Measurements from ENCODE around the gene IL17RE. TPM values are rescaled to one million over a fixed set of nuclear protein-coding genes. Genes with fewer than 3 reads are reported as not detected.

Gene IL17RE
- total and polyA plus RNA-seq, 9 of the 15 experiments (the other 6 are each of a cell fraction or from before 2014, with no cell fraction given): 0.32 to 1.9 (median 0.51) TPM; not detected in 4

- TF ChIP-seq ZNF224 (CRISPR knock-in tag; IDR thresholded peaks at IDR 0.05) (no peak), RBM39 (optimal IDR thresholded peaks at IDR 0.05; ENCODE audit: low read depth, low read length) (no peak), HMGXB4 (CRISPR knock-in tag; IDR thresholded peaks at IDR 0.05) (no peak), ZNF764 (CRISPR knock-in tag; IDR thresholded peaks at IDR 0.05; ENCODE audit: low read depth) (no peak), ZNF507 (tag; conservative IDR thresholded peaks at IDR 0.05) (no peak), SRSF1 (IDR thresholded peaks at IDR 0.05; ENCODE audit: low read depth, low read length) (no peak), GTF2E2 (tag; IDR thresholded peaks at IDR 0.05) (no peak), PTBP1 (IDR thresholded peaks at IDR 0.05; ENCODE audit: low read depth, low read length) (no peak)
- TF ChIP-seq, protein P1, sequence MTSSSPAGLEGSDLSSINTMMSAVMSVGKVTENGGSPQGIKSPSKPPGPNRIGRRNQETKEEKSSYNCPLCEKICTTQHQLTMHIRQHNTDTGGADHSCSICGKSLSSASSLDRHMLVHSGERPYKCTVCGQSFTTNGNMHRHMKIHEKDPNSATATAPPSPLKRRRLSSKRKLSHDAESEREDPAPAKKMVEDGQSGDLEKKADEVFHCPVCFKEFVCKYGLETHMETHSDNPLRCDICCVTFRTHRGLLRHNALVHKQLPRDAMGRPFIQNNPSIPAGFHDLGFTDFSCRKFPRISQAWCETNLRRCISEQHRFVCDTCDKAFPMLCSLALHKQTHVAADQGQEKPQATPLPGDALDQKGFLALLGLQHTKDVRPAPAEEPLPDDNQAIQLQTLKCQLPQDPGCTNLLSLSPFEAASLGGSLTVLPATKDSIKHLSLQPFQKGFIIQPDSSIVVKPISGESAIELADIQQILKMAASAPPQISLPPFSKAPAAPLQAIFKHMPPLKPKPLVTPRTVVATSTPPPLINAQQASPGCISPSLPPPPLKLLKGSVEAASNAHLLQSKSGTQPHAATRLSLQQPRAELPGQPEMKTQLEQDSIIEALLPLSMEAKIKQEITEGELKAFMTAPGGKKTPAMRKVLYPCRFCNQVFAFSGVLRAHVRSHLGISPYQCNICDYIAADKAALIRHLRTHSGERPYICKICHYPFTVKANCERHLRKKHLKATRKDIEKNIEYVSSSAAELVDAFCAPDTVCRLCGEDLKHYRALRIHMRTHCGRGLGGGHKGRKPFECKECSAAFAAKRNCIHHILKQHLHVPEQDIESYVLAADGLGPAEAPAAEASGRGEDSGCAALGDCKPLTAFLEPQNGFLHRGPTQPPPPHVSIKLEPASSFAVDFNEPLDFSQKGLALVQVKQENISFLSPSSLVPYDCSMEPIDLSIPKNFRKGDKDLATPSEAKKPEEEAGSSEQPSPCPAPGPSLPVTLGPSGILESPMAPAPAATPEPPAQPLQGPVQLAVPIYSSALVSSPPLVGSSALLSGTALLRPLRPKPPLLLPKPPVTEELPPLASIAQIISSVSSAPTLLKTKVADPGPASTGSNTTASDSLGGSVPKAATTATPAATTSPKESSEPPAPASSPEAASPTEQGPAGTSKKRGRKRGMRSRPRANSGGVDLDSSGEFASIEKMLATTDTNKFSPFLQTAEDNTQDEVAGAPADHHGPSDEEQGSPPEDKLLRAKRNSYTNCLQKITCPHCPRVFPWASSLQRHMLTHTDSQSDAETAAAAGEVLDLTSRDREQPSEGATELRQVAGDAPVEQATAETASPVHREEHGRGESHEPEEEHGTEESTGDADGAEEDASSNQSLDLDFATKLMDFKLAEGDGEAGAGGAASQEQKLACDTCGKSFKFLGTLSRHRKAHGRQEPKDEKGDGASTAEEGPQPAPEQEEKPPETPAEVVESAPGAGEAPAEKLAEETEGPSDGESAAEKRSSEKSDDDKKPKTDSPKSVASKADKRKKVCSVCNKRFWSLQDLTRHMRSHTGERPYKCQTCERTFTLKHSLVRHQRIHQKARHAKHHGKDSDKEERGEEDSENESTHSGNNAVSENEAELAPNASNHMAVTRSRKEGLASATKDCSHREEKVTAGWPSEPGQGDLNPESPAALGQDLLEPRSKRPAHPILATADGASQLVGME (CRISPR knock-in tag; IDR thresholded peaks at IDR 0.05): no peak
- TF ChIP-seq, protein P2, sequence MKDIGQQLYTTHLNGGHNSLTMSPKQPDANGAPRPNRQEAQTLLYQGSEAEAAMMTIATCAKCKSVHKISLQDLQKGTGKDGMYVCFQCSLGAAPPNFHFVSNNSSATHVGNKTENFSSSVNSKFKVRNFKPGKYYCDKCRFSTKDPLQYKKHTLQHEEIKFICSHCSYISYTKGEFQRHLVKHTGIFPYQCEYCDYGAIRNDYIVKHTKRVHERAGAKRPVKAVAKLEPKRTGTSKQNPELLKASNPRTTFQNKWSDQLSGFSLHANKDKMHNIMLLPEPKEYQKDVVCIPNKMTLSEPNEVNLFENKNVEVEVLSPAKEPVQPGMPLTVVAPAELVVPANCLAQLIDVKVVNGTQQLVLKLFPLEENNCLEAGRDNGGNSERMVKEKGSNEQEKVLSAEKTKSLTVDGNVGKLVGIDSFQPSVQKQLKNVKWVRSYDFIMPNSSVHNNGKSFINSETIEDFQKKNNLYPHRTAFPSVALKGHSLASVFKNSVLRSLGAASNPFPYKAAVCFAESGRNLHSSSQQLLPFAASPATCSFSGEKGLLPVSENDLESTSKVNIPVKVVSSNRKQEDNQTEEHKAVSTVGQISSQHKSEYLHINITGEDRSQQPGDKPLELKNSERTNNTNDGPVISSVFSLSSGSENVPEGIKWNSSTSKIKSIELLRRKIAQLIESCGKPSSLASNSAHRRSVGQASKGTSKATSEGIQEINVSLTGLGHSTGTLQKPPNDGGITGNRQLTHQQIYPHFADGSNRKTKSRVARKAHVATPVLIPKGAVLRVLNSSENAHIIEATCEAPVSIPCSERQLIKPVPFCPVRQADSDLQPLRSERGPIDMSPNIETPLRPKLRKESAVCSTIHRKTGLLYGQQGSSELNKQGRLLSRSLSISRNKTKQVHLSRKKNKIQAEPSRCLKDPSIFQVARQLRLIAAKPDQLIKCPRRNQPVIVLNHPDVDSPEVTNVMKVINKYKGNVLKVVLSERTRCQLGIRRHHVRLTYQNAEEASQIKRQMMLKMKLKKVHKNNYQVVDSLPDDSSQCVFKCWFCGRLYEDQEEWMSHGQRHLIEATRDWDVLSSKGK (CRISPR knock-in tag; IDR thresholded peaks at IDR 0.05): no peak
- TF ChIP-seq, protein P3, sequence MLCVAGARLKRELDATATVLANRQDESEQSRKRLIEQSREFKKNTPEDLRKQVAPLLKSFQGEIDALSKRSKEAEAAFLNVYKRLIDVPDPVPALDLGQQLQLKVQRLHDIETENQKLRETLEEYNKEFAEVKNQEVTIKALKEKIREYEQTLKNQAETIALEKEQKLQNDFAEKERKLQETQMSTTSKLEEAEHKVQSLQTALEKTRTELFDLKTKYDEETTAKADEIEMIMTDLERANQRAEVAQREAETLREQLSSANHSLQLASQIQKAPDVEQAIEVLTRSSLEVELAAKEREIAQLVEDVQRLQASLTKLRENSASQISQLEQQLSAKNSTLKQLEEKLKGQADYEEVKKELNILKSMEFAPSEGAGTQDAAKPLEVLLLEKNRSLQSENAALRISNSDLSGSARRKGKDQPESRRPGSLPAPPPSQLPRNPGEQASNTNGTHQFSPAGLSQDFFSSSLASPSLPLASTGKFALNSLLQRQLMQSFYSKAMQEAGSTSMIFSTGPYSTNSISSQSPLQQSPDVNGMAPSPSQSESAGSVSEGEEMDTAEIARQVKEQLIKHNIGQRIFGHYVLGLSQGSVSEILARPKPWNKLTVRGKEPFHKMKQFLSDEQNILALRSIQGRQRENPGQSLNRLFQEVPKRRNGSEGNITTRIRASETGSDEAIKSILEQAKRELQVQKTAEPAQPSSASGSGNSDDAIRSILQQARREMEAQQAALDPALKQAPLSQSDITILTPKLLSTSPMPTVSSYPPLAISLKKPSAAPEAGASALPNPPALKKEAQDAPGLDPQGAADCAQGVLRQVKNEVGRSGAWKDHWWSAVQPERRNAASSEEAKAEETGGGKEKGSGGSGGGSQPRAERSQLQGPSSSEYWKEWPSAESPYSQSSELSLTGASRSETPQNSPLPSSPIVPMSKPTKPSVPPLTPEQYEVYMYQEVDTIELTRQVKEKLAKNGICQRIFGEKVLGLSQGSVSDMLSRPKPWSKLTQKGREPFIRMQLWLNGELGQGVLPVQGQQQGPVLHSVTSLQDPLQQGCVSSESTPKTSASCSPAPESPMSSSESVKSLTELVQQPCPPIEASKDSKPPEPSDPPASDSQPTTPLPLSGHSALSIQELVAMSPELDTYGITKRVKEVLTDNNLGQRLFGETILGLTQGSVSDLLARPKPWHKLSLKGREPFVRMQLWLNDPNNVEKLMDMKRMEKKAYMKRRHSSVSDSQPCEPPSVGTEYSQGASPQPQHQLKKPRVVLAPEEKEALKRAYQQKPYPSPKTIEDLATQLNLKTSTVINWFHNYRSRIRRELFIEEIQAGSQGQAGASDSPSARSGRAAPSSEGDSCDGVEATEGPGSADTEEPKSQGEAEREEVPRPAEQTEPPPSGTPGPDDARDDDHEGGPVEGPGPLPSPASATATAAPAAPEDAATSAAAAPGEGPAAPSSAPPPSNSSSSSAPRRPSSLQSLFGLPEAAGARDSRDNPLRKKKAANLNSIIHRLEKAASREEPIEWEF (CRISPR knock-in tag; IDR thresholded peaks at IDR 0.05): no peak
These were observed 31.7 kb upstream of the IL17RE start (continued) for GRCh38 chr3:9870978-9871377.

All from K562 (cell line).